GM12878 (cell line): ENCODE results near the gene GREB1.

ENCODE experiments used
- BCL3 ChIP-seq: IDR thresholded peaks from 2 replicates; pipeline ENCODE4 v1.6.1; 2011; ENCODE audit warnings: borderline replicate concordance, low read depth, mild to moderate bottlenecking, moderate library complexity, low read length; ENCODE audit not compliant: insufficient read depth, poor library complexity, severe bottlenecking
- BCLAF1 ChIP-seq: fragments of 450-650 bp; IDR thresholded peaks from 2 replicates; pipeline ENCODE4 v1.6.1; 2017; ENCODE audit warnings: antibody characterized with exemption, mild to moderate bottlenecking, moderate library complexity
- CHD4 ChIP-seq: fragments of 200-600 bp; sonication (generic); IDR thresholded peaks from 2 replicates; pipeline ENCODE4 v1.6.1; 2016; ENCODE audit warnings: mild to moderate bottlenecking
- EGR1 ChIP-seq, 2 experiments: IDR thresholded peaks; 1 replicate in 1 of 2; 2 replicates in 1 of 2; pipeline ENCODE4 v1.6.1; 2011 to 2012; ENCODE audit warnings: low read depth in 2 of 2, low read length in 2 of 2, borderline replicate concordance in 1 of 2, mild to moderate bottlenecking in 1 of 2, moderate library complexity in 1 of 2
- EZH2 ChIP-seq: IDR thresholded peaks from 2 replicates; pipeline ENCODE4 v1.6.1; 2012; ENCODE audit warnings: low read depth, mild to moderate bottlenecking, control low read depth, inconsistent platforms, low read length, borderline replicate concordance; ENCODE audit not compliant: control insufficient read depth
- SP1 ChIP-seq: IDR thresholded peaks from one replicate; pipeline ENCODE4 v1.6.1; 2011; ENCODE audit warnings: low read depth, low read length
- SUZ12 ChIP-seq: fragments of 200-600 bp; sonication (generic); IDR thresholded peaks from one replicate; pipeline ENCODE4 v1.6.1; 2018; ENCODE audit warnings: antibody characterized with exemption, mild to moderate bottlenecking; ENCODE audit not compliant: unreplicated experiment
- TAF1 ChIP-seq: IDR thresholded peaks from 2 replicates; pipeline ENCODE4 v1.6.1; 2011; ENCODE audit warnings: mild to moderate bottlenecking, low read depth, low read length, borderline replicate concordance
- ZNF687 ChIP-seq: fragments of 450-650 bp; IDR thresholded peaks from 2 replicates; pipeline ENCODE4 v1.6.1; 2017; ENCODE audit warnings: mild to moderate bottlenecking, moderate library complexity
- TF ChIP-seq, protein P1 (sequence below): fragments of 450-650 bp; IDR thresholded peaks from 2 replicates; pipeline ENCODE4 v1.6.1; 2016; ENCODE audit warnings: mild to moderate bottlenecking
- TF ChIP-seq, protein P2 (sequence below), 3 experiments: IDR thresholded peaks in 2 of 3; conservative IDR thresholded peaks in 1 of 3; 2 replicates each; pipeline ENCODE4 v1.5.1; 2011; ENCODE audit warnings: low read depth in 3 of 3, low read length in 3 of 3, mild to moderate bottlenecking in 3 of 3, control low read depth in 2 of 3, moderate library complexity in 2 of 3, inconsistent platforms in 1 of 3, mixed read lengths in 1 of 3; ENCODE audit not compliant: control insufficient read depth in 2 of 3, insufficient read depth in 1 of 3; ENCODE audit errors: extremely low read depth in 1 of 3

- no peak for TF ChIP-seq TAF1
- TF ChIP-seq, protein P1, sequence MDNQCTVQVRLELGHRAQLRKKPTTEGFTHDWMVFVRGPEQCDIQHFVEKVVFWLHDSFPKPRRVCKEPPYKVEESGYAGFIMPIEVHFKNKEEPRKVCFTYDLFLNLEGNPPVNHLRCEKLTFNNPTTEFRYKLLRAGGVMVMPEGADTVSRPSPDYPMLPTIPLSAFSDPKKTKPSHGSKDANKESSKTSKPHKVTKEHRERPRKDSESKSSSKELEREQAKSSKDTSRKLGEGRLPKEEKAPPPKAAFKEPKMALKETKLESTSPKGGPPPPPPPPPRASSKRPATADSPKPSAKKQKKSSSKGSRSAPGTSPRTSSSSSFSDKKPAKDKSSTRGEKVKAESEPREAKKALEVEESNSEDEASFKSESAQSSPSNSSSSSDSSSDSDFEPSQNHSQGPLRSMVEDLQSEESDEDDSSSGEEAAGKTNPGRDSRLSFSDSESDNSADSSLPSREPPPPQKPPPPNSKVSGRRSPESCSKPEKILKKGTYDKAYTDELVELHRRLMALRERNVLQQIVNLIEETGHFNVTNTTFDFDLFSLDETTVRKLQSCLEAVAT: no peak
- TF ChIP-seq SUZ12: no peak
- no peak for TF ChIP-seq CHD4
- no peak for TF ChIP-seq BCLAF1
- no peak for TF ChIP-seq BCL3
- TF ChIP-seq EGR1 (IDR thresholded peaks at IDR 0.05; ENCODE audit: borderline replicate concordance in 1 of 2, low read depth in 2 of 2, low read length in 2 of 2): no peak
- no peak for TF ChIP-seq SP1
- no peak for TF ChIP-seq EZH2
- TF ChIP-seq, protein P2, sequence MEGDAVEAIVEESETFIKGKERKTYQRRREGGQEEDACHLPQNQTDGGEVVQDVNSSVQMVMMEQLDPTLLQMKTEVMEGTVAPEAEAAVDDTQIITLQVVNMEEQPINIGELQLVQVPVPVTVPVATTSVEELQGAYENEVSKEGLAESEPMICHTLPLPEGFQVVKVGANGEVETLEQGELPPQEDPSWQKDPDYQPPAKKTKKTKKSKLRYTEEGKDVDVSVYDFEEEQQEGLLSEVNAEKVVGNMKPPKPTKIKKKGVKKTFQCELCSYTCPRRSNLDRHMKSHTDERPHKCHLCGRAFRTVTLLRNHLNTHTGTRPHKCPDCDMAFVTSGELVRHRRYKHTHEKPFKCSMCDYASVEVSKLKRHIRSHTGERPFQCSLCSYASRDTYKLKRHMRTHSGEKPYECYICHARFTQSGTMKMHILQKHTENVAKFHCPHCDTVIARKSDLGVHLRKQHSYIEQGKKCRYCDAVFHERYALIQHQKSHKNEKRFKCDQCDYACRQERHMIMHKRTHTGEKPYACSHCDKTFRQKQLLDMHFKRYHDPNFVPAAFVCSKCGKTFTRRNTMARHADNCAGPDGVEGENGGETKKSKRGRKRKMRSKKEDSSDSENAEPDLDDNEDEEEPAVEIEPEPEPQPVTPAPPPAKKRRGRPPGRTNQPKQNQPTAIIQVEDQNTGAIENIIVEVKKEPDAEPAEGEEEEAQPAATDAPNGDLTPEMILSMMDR (IDR thresholded peaks at IDR 0.05 in 2 of 3, conservative IDR thresholded peaks at IDR 0.05 in 1 of 3; ENCODE audit: control insufficient read depth in 2 of 3, extremely low read depth in 1 of 3, insufficient read depth in 1 of 3, low read depth in 3 of 3, low read length in 3 of 3): no peak
- no peak for TF ChIP-seq ZNF687
Observed at GRCh38 chr2:11581797-11582611, 48.2 kb downstream of the GREB1 start.
